ENCODE data around the gene MPV17L.
"Not testable (repeated sequence)": the region's sequence is repeated elsewhere in the genome, so short reads cannot be mapped to it uniquely, and the experiment has no call there.

Gene MPV17L

DNA sequence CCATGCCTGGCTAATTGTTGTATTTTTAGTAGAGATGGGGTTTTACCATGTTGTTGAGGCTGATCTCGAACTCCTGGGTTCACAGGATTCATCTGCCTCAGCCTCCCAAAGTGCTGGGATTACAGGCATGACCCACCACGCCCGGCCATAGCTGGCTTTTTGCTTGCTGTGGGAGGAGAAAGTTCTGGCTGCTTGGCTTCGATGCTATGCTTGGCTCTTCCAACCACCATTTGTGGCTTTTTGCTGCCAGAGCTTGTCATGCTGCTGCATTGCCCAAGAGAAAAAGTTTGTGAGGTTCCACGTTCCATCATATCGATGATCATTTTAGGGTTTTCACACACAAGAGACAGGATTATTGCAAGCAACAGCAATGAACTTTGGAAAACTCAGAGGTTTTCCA lies 55.1 kb downstream of the MPV17L start:
- no peak for DNase-seq (ENCODE audit: low read depth in 2 of 3, low spot score in 1 of 3)

- no peak for DNase-seq (ENCODE audit: low read depth in 2 of 3, low spot score in 1 of 3)
Observed at GRCh38 chr16:15451098-15451731, 55.7 kb downstream of the MPV17L start.

DNA sequence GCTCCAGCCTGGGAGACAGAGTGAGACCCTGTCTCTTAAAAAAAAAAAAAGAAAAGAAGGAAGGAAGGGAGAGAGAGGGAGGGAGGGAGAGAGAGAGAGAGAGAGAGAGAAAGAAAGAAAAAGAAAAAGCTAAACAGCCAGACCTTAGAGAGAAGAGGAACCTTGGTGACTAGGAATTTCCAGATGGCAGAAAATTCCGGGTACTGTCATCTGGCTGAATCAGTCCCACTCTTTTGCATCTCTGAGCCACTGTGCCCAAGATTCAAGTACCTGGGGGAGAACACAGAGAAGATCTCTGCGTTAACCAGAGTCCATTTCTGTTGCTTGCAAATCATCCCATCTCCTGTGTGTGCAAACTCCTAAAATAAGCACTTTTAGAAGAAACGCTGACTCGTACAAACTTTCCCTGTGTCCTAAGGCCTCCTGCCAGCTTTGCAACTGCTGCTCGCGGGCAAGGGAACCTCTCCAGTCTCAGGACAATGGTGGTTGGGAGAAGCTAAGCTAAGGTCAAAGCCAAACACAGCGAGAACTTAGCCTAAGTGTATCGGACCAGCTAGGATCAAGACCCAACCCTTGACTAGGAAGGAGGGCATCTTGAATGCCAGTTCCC lies 56.8 kb downstream of the MPV17L start:
- DNase-seq (ENCODE audit: low read depth in 2 of 3, low spot score in 1 of 3) = no peak

- not testable (repeated sequence) for DNase-seq (ENCODE audit: low read depth in 2 of 3, low spot score in 1 of 3)
Observed at GRCh38 chr16:15453296-15453695, 57.7 kb downstream of the MPV17L start.

GRCh38 chr16:15454933-15455332 lies 59.4 kb downstream of the MPV17L start:
- DNase-seq (ENCODE audit: low read depth in 2 of 3, low spot score in 1 of 3) = not testable (repeated sequence)

DNA sequence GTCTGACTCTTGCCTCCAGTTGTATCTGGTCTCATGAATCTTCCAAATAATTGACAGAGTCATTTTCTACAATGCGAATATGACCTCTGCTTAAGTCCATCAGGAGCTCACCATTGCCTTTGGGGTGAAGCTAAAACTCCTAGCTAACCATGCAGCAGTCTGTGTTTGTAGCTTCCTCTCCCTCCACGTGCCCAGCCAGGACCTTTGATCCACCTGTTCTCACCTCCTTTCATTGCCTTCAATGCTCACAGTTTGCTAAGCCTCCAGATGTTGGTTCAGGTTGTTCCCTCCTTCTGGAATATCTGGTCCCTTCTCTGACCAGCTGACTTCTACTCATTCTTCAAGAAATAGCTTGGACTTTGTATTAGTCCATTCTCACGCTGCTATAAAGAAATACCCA lies 61.8 kb downstream of the MPV17L start:
- DNase-seq (ENCODE audit: low read depth in 2 of 3, low spot score in 1 of 3) = no peak

- no peak for DNase-seq (ENCODE audit: low read depth in 2 of 3, low spot score in 1 of 3)
Observed at GRCh38 chr16:15457958-15458357, 62.4 kb downstream of the MPV17L start.

DNA sequence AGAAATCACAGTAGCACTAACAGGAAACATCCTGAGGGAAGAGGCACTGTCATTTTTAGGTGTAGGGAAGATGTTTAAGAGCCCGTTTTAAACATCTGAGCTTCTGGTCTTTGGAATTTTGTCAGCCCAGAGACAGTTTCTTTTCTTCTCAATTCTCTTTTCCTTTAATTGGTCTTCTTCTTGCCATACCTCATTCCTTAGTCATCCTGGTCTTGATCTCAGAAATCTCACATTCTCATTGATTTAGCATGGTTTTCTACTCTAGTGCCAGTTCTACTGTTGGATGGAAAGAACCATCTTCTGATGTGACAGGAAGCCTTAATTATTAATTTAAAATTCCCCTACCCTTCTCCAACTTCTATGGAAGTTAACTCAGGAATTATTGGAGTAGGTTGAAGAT lies 64.2 kb downstream of the MPV17L start:
- no peak for DNase-seq (ENCODE audit: low read depth in 2 of 3, low spot score in 1 of 3)

GRCh38 chr16:15460601-15461000 lies 65.0 kb downstream of the MPV17L start:
- DNase-seq (ENCODE audit: low read depth in 2 of 3, low spot score in 1 of 3) = no peak

DNA sequence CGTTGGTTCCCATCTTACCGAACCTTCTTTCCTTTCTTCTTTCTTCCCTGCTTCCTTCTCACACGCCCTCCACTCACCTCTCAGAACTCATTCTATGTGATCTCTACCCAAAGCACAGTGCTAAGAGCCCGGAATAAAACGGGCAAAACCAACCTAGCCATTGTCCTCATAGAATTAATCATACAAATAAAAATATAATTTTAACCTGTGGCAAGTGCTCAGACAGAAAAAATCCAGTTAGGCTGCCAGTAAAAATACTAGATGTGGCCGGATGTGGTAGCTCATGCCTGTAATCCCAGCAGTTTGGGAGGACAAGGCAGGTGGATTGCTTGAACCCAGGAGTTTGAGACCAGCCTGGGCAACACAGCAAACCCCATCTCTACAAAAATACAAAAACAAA lies 65.8 kb downstream of the MPV17L start:
- no peak for DNase-seq (ENCODE audit: low read depth in 2 of 3, low spot score in 1 of 3)

Data from stimulated activated CD4-positive, alpha-beta T cell treated with anti-CD3 and anti-CD28 coated beads, Interleukin-12 subunit alpha, Interleukin-12 subunit beta, amount 100 ng/mL, for 48 hours (primary cell).